NCI-H446 treated with DMSO at 0.1 percent for 48 hours (cell line): ENCODE data around the gene ZBTB20.

Experiments used
- DNase-seq: peaks from one replicate; lab custom pipeline; 2025; lab: John Stamatoyannopoulos, UW

Gene ZBTB20

GRCh38 chr3:114762144-114762543 lies 384.9 kb downstream of the ZBTB20 start:
- no peak for DNase-seq

- no peak for DNase-seq
Observed at GRCh38 chr3:114760679-114761078, 386.4 kb downstream of the ZBTB20 start.

GRCh38 chr3:114758831-114759699 lies 388.0 kb downstream of the ZBTB20 start:
- peak; percentile 42 for DNase-seq

- DNase-seq = peak; percentile 63
Observed at GRCh38 chr3:114756506-114757279, 390.4 kb downstream of the ZBTB20 start.

GRCh38 chr3:114746502-114746901 lies 400.6 kb downstream of the ZBTB20 start:
- DNase-seq = no peak

- no peak for DNase-seq
Observed at GRCh38 chr3:114745322-114746240, 401.5 kb downstream of the ZBTB20 start.

GRCh38 chr3:114743746-114744485 lies 403.2 kb downstream of the ZBTB20 start:
- no peak for DNase-seq

GRCh38 chr3:114741066-114741465 lies 406.0 kb downstream of the ZBTB20 start:
- no peak for DNase-seq

- DNase-seq = no peak
Observed at GRCh38 chr3:114739627-114740026, 407.5 kb downstream of the ZBTB20 start.

GRCh38 chr3:114732353-114732752 lies 414.7 kb downstream of the ZBTB20 start:
- DNase-seq = no peak

- DNase-seq = no peak
Observed at GRCh38 chr3:114730397-114730796, 416.7 kb downstream of the ZBTB20 start.

- no peak for DNase-seq
Observed at GRCh38 chr3:114727373-114727772, 419.7 kb downstream of the ZBTB20 start.

- no peak for DNase-seq
Observed at GRCh38 chr3:114725966-114726365, 421.1 kb downstream of the ZBTB20 start.

- DNase-seq = no peak
Observed at GRCh38 chr3:114722530-114722929, 424.6 kb downstream of the ZBTB20 start.

- DNase-seq = no peak
Observed at GRCh38 chr3:114721864-114722263, 425.2 kb downstream of the ZBTB20 start.

- no peak for DNase-seq
Observed at GRCh38 chr3:114721209-114721608, 425.9 kb downstream of the ZBTB20 start.

GRCh38 chr3:114718898-114719210 lies 428.2 kb downstream of the ZBTB20 start:
- DNase-seq = no peak

- DNase-seq = no peak
Observed at GRCh38 chr3:114718071-114718897, 428.8 kb downstream of the ZBTB20 start.

- DNase-seq = no peak
Observed at GRCh38 chr3:114716916-114717315, 430.2 kb downstream of the ZBTB20 start.

- DNase-seq = no peak
Observed at GRCh38 chr3:114716126-114716525, 431.0 kb downstream of the ZBTB20 start.
